Cerebellar cortex (tissue), 1 donor: Measurements from ENCODE around the gene SLC7A10.
"Not testable (repeated sequence)": the region's sequence is repeated elsewhere in the genome, so short reads cannot be mapped to it uniquely, and the experiment has no call there.

ENCODE experiments used
- DNase-seq: peaks from one replicate; pipeline ENCODE4 v3.0.0-alpha.2; 2015; ENCODE audit warnings: low spot score

SLC7A10 gene

DNA sequence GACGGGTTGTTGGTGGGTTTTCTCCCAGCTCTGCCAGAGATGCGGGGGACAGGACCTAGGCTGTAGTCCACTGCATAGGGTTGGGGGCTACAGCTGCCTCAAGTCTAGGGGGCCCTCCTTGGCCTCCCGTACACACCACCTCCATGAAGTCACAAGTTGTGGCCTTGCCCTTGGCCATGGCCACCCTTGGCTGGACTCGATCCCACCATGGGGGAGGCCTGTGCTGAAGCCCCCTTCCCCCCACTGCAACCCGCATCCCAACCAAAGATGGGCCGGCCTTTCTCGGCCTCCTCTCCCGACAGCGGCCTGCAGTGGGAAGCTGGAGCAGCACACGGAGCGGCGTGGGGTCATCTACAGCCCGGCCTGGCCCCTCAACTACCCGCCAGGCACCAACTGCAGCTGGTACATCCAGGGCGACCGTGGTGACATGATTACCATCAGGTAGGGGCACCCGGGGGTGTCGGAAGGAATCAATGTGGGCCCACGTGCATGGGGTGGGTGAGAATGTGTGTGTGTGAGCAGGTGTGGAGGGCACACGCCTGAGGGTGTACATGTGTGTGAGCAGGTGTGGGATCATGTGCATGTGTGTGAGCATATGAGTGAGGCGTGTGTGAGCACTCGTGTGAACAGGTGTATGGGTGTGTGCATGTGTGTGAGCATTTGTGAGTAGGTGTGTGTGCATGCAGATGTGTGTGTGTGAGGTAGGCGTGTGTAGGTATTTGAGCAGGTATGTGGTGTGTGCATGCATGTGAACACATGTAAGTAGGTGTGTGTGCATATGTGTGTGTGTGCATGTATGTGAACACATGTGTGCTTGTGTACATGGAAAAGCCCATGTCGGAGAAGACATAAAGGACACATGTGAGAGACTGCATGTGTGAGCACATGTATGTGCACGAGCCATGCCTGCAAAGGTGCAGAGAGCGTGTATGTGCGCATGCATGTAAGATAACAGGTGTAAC, 22.8 kb downstream of the SLC7A10 start:
- DNase-seq: no peak

DNA sequence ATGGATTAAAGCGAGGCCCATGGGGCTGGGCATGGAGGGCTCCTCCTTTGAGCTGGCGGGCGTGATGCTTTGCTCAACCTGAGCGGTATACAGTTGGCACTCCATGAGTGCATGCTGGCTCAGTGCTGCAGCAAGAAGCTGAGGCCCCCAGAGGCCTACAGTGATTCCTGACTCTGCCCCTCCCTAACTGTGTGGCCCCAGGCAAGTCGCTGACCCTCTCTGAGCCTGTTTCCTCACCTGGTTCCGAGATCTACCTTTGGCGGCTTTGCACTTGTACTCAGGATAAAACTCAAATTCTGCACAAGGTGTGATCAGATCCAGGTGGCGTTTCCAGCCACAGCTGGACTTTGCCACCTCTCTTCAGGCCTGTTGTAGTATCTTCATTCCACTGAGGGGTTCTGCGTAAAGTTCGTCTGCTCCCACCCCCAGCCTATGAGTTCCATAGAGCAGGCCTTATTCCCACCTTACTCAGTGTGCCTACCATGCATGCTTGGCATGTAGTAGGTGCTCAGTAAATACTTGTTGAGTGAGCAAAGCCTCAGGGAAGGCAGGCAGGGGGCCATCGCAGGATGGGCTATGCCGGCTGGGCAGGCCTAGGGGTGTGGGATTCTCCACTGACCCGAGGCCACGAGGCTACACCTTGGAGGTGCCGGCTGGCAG, 23.6 kb downstream of the SLC7A10 start:
- DNase-seq: no peak

DNA sequence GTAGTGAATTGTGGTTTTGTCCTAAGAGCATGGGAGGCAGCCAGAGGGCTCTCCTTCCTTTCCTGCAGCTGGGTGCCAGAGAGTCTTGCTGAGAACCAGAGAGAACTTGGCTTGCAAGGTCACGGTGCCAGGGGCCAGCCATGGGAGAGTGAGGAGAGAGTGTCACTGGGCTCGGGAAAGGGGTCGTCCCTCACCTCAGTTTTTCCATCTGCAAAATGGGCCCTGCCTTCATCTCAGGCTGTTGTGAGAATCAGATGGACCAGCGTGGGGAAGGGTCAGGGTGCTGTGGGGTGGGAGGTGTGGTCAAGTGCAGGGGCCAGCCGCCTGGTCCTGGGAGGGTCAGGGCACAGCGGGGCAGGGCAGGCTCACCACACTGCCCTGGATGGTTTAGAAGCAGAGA, 24.2 kb downstream of the SLC7A10 start:
- no peak for DNase-seq

DNA sequence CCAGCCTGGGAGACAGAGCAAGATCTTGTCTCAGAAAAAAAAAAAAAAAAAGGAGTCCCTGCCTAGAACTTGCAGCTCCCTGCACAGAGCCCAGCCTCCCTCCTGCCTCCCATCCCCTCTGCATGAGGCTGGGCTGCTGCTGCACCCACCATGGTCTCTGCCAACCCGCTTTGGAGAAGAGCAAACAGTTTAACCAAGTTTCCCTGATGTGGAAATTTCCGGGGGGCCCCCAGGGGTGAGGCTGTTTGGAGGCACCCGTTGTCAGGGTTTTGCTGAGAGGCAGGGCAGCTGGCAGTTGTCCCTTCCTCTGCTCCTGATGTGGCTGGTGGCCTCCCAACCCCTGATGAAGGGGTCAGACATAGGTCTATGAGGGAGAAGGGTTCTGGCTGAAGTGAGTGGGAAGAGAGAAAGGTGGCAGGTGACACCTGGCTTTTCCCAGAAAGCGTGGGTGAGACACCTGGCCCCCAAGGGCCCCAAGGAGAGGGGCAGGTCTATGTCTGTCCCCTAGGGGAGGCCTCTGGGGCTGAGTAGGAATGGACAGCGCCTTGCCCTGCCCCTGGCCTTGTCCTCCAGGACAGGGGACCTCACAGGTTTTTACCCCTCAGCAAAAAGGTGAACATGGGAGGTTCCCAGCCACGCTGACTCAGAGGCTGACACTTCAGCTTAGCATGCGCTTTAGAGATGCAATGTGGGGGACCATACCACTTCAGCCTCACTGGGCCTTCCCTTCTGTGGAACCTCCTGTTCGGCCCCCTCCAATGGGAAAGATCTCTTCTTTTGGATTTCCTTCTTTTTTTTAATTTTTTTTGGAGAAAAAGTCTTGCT, 26.0 kb downstream of the SLC7A10 start:
- DNase-seq: no peak

DNA sequence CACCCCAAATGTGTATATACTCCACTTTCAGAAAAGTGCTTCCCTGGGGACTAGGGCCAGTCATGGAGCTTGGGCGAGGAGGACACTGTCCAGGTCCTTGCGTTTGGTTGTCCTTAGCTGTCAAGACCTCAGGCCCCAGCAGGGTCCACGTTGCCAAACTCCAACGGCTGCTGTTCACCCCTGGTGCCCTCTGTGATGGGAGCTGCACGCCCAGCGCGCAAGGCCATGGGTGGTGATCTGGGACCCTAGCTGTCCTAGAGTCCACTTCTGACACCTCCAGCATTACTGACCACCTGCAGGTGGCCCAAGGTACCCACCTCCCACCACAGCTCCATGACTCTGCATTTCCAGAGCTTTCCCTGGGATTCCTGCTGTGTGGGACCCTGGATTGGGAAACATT, 27.5 kb downstream of the SLC7A10 start:
- DNase-seq: no peak

DNA sequence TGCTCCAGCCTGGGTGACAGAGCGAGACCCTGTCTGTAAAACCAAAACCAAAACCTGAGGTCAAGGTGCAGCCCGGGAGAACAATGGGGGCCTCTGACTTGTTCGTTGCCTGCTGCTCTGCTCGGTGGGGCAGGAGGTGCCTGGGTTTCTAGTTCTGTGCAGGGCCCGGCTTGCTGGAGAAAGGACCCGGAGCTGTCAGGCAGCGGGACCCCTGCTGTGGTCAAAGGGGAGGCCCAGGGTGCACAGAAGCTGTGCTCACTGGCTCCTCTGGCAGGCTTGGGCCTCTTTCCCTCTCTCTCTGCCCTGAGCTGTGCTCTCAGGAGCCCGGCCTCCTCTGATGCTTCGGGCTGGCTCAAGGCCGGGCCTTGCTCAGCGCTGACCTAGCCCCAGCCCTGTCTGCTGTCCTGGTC, 28.1 kb downstream of the SLC7A10 start:
- DNase-seq: no peak

DNA sequence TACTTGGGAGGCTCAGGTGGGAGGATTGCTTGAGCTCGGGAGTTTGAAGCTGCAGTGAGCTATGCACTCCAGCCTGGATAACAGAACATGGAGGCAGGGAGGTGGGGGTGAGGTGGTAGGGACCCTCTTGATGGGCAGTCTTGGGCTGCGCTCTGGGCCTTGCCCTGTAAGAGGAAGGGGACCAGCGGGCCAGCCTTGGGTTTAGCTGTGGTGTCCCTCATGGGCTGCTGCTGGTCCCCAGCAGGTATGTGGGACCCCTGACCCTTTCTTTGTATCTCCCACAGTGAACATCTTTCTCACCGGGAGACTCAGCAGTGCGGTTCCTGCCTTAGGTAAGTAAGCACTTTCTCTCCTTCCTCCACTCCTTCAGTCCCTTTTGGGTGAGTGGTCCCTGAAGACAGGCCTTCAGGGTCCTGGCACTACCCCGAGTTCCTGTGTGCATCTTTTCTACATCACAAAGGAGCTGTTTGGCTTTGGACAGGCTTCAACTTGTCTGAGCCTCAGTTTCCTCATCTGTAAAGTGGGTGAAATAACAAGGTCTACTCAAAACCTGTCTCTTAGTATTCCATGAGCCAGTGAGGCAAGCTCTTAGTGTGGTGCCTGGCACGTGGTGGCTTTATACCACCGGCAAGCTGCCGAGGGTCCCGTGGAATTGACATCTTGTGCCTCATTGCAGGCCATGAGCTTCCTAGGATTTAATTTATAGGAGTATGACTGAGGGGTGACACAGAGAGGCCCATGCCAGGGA, 29.0 kb downstream of the SLC7A10 start:
- no peak for DNase-seq

DNA sequence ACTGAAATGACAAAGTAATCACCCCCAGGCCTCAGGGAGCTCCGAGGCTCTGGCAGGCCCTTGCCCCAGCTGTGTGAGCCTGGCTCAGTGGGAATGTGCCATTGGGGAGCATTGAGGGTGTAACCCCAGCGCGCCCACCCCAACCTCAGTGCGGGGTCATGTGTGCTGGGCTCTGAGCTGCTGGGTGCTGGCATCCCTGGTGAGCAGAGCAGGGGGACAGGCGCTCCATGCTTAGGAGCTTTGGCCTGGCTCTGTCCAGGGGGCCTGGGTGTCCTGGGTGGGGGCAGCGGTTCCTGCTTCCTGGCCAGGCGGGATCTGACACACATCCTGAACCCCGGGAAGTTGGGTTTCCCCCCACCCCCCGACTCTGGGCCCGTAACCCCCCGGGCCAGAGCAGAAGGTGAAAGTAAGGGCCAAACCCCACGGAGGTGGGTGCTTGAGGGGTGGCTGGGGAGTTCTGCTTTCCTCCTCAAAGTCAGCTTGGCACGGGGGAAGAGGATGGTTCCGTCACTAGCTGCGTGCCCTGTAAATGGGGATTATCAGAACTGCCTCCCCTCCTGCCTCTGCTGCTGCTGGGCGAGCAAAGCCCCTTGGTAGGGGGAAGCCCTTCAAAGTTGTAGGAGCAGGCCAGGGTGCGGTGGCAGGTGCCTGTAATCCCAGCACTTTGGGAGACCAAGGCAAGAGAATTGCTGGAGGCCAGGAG, 29.9 kb downstream of the SLC7A10 start:
- no peak for DNase-seq

DNA sequence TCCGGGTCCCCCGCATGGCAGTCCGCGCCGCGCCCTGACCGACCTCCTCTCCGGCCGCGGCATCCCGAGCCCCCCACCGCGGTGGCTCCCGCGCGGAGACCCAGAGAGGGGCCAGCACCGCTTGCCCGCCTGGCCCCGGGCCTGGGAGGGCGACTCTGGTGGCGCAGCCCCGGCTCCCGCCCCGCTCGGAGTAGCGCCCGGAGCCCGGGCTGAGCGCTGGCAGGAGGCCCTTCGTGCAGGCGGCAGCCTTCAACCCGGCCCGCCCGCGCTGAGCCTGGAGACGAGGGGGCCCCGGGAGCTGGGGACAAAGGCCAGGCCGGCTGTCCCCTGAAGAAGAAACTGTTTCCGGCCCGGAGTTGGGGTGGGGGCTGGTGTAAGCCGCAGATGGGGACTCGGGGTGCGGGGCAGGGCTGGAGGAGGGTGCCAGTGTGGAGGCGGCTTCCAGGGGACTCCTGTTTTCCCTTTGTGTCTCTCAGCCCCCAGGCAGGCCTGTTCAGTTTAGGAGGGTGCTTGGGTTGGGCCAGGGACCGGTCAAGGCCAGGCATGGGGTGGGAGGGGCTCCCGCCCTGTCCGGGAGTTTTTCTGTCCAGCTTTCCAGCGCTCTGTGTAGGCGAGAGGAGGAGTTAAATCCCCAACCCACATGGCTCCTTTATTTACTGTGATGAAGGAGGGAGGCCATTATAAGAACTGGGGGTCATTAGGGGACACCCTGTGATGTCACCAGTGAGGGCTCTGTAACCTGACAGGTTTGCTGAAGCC, 30.6 kb downstream of the SLC7A10 start:
- DNase-seq: no peak

DNA sequence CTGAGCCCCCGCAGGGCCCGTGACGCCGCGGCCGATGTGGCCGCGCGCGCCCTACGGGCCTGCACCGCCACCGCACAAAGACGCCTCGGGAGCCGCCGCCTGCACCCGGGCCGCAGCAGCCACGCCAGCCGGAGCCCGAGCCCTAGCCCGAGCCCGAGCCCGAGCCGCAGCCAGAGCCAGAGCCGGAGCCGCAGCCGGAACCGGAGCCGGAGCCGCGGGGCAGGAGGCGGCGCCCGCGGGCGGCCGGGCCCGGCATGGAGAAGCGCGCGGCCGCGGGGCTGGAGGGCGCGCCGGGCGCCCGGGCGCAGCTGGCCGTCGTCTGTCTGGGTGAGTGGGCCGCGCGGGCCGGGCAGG, 31.1 kb downstream of the SLC7A10 start:
- no peak for DNase-seq

DNA sequence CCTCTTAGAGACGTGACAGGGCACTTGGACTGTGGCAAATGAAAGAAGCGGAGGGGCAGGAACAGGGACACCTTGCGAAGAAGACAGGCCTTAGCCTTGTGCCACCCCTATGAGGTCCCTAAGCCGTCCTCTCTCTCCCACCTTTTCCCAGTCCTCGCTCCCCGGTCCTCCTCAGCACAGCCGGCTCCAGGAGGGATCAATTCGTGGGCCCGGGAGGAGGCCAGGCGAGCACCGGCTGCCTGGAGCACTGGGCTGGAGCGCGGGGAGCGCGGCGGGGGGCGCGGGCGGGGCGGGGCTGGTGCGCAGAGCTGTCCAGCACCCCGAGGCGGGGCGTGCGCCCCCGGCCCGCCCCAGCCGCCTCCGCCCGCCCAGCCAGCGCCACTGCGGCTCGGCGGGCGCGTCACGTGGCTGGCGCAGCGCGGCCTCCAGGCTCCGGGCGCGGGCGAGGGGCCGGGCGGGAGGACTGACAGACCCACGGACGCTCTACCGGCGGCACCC, 31.7 kb downstream of the SLC7A10 start, which contains the start of gene LRP3:
Gene LRP3, plus strand, starts transcription at position 466 of the 498 bp plus-strand sequence. CDS start 456 bp downstream, outside the sequence.
- DNase-seq: peak; percentile 39

DNA sequence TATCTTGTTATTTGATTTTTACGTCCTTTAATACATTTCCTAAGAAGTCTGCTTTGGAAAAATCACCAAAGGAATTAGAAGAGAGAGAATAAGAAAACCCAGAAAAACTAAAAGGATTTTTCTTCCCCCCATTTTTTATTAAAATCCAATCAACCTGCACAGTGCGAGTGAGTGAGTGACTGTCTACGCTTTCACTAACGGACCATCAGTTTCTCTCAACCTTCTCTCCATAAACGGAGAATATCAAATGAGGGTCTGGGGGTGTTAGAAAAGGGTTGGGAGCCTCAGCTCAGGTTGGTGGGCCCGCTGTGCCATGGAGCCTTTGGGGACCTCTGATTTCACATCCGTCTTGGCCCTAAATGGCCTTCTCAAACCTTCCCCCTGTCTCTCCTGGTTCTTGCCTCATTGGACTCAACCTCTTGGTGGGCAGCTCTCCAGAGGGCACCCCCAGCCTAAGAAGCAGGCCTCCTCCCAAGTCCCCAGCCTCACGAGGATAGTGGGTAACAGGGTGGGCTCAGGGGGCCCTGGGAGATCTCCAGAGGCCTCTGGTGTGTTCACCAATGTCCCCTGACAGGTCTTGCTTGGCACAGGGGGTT, 32.3 kb downstream of the SLC7A10 start:
- no peak for DNase-seq

DNA sequence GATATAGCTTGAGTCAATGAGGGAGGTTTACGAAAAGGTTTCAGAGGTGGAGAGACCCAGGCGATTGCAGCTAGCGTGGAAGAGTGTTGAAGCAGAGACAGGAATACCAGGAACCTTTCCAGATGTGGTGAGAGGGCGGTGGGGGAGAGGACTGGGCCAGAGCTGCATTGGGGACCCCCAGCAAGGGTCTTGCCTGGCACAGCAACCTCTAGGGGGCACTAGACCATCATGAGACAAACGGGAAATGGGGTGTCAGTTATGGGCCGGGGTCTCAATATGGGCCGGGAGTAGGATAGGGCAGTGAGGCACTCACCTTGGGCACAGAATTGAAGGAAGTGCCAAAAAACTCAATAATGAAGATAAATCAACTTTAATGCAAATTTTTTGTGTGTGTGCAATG, 33.6 kb downstream of the SLC7A10 start:
- no peak for DNase-seq

DNA sequence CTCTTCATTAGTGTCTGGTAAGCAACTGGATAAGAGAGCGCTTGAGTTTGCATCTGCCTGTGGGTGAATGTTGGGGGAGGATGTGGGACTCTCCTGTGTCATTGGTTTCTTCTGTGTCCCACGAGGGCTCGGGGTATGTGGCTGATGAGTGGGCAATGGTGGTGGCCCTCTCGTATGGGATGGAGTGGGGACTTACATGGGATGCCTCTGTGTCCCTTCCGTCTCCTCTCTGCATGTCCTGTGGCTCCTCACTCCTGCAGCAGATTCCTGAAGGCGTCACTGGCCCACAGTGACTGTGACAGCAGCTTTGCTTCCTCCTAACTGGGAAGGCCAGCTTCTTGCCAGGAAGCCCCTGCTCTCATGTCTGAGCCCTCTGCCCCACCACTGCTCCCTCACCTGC, 34.1 kb downstream of the SLC7A10 start:
- no peak for DNase-seq

DNA sequence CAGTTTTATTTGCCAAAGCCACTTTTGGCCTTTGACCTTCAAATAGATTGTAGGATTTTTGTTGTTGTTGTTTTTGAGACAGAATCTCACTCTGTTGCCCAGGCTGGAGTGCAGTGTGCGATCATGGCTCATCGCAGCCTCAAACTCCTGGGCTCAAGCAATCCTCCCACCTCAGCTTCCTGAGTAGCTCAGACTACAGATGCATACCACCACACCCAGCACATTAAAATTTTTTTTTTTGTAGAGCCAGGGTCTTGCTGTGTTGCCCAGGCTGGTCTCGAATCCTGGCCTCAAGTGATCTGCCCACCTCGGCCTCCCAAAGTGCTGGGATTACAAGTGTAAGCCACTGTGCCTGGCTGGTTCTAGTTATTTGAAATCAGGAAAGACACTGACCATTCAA, 34.6 kb downstream of the SLC7A10 start:
- DNase-seq: not testable (repeated sequence)

DNA sequence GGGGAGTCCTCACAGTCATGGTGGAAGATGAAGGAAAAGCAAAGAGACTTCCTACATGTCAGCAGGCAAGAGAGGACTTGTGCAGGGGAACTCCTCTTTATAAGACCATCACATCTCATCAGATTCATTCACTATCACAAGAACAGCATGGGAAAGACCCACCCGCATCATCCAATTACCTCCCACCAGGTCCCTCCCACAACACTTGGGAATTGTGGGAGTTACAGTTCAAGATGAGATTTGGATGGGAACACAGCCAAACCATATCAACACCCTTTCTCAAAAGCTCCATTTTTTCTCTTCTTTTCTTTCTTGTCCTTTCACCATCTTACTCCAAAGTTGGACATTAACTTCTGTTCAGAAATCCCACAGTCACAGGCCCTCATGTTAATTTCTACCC, 36.2 kb downstream of the SLC7A10 start:
- DNase-seq: no peak

DNA sequence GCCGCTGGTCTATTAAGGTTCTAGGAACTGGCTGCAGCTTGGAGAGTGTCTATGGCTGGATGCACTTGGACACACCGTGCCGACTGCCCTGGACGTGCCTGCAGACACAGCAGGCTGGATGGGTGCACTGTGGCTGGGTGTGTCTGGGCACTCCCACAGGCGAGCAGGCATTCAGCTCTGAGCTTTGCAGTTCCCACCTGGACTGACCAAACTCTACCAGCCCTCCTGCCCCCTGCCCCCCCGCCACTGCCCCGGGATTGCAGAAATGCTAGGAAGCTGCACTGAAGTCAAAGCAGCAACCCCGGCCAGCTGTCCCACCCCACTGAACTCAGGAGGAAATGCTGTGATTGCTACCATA, 38.5 kb downstream of the SLC7A10 start:
- no peak for DNase-seq

DNA sequence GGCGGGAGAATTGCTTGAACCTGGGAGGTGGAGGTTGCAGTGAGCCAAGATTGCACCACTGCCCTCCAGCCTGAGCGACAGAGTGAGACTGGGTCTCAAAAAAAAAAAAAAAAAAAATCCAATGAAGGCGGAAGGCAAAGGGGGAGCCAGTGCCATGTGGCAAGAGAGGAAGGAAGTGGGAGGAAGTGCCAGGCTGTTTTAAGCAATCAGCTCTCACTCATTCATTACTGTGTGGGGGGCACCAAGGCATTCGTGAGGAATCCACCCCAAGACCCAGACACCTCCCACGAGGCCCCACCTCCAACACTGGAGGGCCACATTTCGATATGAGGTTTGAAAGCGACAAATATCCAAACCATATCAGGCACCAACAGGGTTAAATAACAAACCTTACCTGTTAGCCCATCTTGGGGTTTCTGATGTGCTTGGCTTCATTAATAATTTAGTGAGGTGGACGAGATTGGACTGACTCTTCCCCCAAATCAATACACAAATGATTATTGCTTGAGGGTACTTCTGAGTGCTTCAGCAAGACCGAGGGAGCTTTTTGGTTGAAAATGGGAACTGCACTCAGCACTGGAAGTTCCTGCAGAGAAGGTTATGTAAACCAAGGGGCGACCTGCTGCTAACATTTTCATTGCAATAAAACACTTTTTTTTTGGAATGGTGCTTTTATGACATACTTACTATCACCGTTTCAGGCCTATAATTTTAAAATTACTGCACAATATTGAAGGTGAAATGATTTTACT, 39.0 kb downstream of the SLC7A10 start:
- no peak for DNase-seq

DNA sequence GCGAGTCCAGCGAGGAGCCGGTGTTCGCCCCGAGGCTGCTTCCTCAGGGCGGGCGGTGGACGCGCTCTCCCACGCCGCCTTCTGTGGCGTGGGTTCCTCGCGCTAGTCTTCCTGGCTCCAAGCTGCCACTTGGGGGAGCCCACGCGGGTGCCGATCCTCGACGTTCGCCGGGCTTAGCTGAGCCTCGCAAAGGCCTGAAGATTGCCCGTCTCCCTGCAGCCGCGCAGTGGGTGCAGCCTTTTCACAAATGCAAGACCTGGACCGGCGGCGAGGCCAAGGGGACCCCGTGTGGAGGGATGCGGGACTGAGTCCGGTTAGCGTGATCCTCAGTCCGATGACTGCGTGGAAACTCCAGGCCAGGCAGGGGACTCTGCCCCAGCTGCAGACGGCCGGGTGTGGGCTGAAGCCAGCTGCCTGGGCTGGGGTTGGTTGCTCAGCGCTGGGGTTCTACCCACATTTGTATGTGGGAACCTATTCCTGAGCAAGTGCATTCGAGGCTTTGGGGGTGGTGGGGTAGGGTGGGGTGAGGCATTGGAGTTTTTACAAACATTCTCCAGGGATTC, 48.2 kb downstream of the SLC7A10 start:
- DNase-seq: no peak
